Aorta (tissue), 5 donors: Measurements from ENCODE around the gene PKNOX1. TPM values are rescaled to one million over a fixed set of nuclear protein-coding genes. Genes with fewer than 3 reads are reported as not detected.

ENCODE experiments used
- ATAC-seq: fragments of 200-7000 bp; cut with Tn5 transposase; one replicate; pipeline ENCODE4 v1.9.1; 2022; ENCODE audit warnings: moderate library complexity; ENCODE audit not compliant: low FRiP score
- DNase-seq, 2 donors: peaks; one replicate each; pipeline ENCODE4 v3.0.0-alpha.2; 2020
- H3K27ac ChIP-seq, 2 donors: one replicate each; pipeline ENCODE4 v1.5.1; 2013; ENCODE audit warnings: low read length in 2 of 2, mild to moderate bottlenecking in 2 of 2, moderate library complexity in 2 of 2, control low read depth in 1 of 2, inconsistent platforms in 1 of 2, low read depth in 1 of 2
- H3K27me3 ChIP-seq, 2 donors: one replicate each; pipeline ENCODE4 v1.6.1; 2013; ENCODE audit warnings: control low read depth in 1 of 2, low read length in 1 of 2, mild to moderate bottlenecking in 1 of 2, moderate library complexity in 1 of 2; ENCODE audit not compliant: insufficient read depth in 2 of 2, control insufficient read depth in 1 of 2
- H3K36me3 ChIP-seq, 2 donors: one replicate each; pipeline ENCODE4 v1.6.1; 2013; ENCODE audit warnings: control low read depth in 1 of 2, low read length in 1 of 2, mild to moderate bottlenecking in 1 of 2; ENCODE audit not compliant: insufficient read depth in 2 of 2, control insufficient read depth in 1 of 2
- H3K4me1 ChIP-seq, 2 donors: one replicate each; pipeline ENCODE4 v1.6.1; 2013; ENCODE audit warnings: low read length in 2 of 2, control low read depth in 1 of 2, mild to moderate bottlenecking in 1 of 2, moderate library complexity in 1 of 2; ENCODE audit not compliant: insufficient read depth in 2 of 2, control insufficient read depth in 1 of 2
- H3K4me3 ChIP-seq, 2 donors: one replicate each; pipeline ENCODE4 v1.5.1; 2013; ENCODE audit warnings: low read length in 2 of 2, control low read depth in 1 of 2, mild to moderate bottlenecking in 1 of 2
- H3K9me3 ChIP-seq: one replicate; pipeline ENCODE4 v1.6.1; 2013; ENCODE audit warnings: mild to moderate bottlenecking, low read length; ENCODE audit not compliant: control insufficient read depth
- WGBS, 2 donors: extraction: QIAGEN DNeasy Blood & Tissue Kit; methylation state at CpG; one replicate each; pipeline ENCODE4 v1.1.7; 2013; 5-methylcytosine and 5-hydroxymethylcytosine counted together
- intact Hi-C, 2 donors: fragments of 100-400 bp; cut with DNase I; formaldehyde crosslinking; loops; one replicate each; pipeline versions ENCODE4 v1.14.2 to v1.15.0; 2022
- polyA plus RNA-seq, 2 donors: library from polyadenylated mRNA; stranded (reverse); fragments of 200-250 nt; gene quantifications; one replicate each; pipeline ENCODE4 v1.2.3, GENCODE V29; 2013
- total RNA-seq, 2 donors: library from RNA; stranded (reverse); fragmentation: NEBNext Ultra II Directional; extraction: Animal tissue kit (Norgen Biotek cat#: 25700); gene quantifications; one replicate each; pipeline ENCODE4 v1.2.1, GENCODE V29; 2021
- donor health status: healthy with polysubstance abuse.
- donor health status: Bipolar disorder and iron deficiency.
- donor health status: DM: no; HTN: no; CAD: no.
- donor health status: DM: no; HTN: no; CAD: no.
- donor health status: DM: yes; HTN: yes; CAD: no.

Gene PKNOX1
- total and polyA plus RNA-seq, 4 donors: 3.8 to 22.7 (median 12.3) TPM

DNA sequence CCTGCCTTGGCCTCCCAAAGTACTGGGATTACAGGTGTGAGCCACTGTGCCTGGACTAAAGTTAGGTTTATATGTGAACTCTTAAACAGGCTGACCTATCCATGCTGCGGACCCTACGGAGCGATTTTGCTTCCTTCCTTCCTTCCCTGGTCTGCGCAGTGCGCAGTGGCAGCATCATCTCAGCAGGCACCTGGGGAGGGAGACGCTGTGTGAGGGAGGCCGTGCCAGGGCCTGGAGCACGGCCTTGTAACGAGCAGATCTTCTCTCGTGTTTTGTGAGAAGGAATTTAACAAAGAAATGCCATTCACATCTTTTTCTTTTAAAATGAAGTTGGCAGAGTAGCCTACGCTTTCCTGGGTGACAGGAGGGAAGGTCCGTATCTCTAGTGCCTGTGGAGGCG is 45.8 kb downstream of the PKNOX1 start:
- peaks cover 0 to 6% of the 10 kb centered on the region in 2 donors for H3K36me3 ChIP-seq
- H3K27me3 ChIP-seq: no peaks in the 10 kb centered on the region
- intact Hi-C loops: no loop called here
- no peak overlapping the region for H3K4me3 ChIP-seq
- ATAC-seq (no peak), DNase-seq (no peak)
- no peaks in the 10 kb centered on the region for H3K4me1 ChIP-seq
- H3K9me3 ChIP-seq: no peaks in the 10 kb centered on the region
- H3K27ac ChIP-seq: no peak overlapping the region
- WGBS, 2 donors: 94 to 95% methylated on average over 13 of the region's 13 CpGs

DNA sequence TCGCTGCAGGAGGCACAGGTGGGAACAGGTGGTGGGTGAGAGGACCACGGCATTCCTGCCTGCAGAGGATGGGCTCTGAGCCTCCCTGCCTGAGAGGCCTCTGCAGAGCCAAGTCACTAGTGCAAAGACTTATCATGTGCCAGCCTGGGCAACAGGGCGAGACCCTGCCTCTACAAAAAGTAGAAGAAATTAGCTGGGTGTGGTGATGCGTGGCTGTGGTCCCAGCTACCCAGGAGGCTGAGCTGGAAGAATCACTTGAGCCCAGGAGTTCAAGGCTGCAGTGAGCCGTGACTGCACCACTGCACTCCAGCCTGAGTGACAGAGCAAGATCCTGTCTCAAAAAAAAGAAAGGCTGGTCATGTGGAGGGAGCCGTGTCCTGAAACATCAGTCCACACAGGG is 46.4 kb downstream of the PKNOX1 start:
- intact Hi-C loops: no loop called here
- WGBS, 2 donors: 92 to 93% methylated on average over 6 of the region's 6 CpGs
- H3K9me3 ChIP-seq: no peaks in the 10 kb centered on the region
- no peak overlapping the region for H3K4me3 ChIP-seq
- H3K36me3 ChIP-seq: peaks cover 0 to 6% of the 10 kb centered on the region in 2 donors
- no peaks in the 10 kb centered on the region for H3K4me1 ChIP-seq
- DNase-seq (no peak), ATAC-seq (no peak)
- H3K27ac ChIP-seq: no peak overlapping the region
- H3K27me3 ChIP-seq: no peaks in the 10 kb centered on the region

DNA sequence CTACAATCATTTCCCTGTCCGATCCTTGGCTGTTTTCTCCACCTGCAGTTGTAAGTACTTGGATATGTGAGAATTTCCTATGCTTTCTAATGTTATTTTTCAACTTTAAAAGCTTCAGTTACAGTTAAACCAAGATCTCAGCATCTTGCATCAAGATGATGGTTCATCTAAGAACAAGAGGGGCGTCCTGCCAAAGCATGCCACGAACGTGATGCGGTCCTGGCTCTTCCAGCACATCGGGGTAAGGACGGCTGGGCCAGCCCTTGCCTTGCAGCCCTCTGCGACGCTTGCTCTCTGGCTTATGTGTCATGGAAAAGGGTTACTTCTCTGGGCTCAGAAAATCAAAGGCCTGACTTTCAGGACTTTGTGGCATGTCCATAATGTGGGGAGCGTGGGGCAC is 46.8 kb downstream of the PKNOX1 start:
- Histone ChIP-seq H3K27ac (no peak overlapping the region), H3K9me3 (no peaks in the 10 kb centered on the region), H3K4me1 (no peaks in the 10 kb centered on the region), H3K4me3 (no peak overlapping the region), H3K27me3 (no peaks in the 10 kb centered on the region), H3K36me3 (peaks cover 0 to 6% of the 10 kb centered on the region in 2 donors)
- ATAC-seq (no peak), DNase-seq (no peak)
- intact Hi-C loops: no loop called here
- WGBS, 2 donors: 86 to 87% methylated on average over 10 of the region's 10 CpGs

DNA sequence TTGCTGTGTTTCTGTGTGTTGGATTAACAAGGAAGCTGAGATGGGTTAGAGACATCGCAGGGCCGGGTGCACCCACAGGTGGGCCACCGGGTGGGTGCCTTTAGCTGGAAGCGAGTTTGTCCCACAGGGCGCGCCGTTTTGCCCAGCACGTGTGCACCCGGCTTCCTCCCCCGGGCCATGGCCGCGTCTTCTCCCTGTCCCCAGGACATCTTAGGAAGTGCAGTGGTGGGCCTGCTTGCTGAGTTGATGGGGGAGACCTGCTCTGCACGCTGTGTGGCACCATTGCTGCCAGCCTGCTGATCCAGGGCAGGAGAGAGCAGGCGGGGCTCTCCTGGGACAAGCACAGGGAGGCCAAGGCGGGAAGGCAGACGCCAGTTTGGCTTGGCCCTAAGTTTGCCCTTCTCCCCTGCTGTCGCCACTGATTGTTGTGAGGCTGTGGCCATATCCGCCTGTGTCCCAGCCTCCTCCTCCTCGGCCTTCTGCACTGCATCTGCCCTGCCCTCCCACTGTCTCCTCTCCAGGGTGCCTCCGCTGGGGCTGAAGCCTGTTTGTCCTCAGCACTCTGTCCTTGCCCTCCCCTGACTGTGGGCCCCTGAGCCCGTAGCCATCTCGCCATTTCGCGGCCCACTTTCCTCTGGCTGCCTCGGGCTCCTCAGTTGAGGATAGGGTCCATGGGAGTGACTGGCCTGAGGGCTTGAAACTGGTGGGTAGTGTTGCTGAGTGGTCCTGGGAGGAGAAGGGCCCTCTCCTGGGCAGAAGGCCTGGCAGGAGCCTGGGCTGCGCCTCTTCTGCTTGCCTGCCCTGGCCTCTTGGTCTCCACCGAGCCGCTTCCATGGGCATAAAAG is 47.6 kb downstream of the PKNOX1 start:
- Histone ChIP-seq H3K27me3 (no peaks in the 10 kb centered on the region), H3K4me3 (no peak overlapping the region), H3K27ac (no peak overlapping the region), H3K4me1 (no peaks in the 10 kb centered on the region), H3K9me3 (no peaks in the 10 kb centered on the region), H3K36me3 (peaks cover 0 to 4% of the 10 kb centered on the region in 2 donors)
- WGBS, 2 donors: 94 to 97% methylated on average over 27 to 28 of the region's 28 CpGs
- no peak for DNase-seq
- peak; percentile 44 for ATAC-seq
- intact Hi-C loops: no loop called here

DNA sequence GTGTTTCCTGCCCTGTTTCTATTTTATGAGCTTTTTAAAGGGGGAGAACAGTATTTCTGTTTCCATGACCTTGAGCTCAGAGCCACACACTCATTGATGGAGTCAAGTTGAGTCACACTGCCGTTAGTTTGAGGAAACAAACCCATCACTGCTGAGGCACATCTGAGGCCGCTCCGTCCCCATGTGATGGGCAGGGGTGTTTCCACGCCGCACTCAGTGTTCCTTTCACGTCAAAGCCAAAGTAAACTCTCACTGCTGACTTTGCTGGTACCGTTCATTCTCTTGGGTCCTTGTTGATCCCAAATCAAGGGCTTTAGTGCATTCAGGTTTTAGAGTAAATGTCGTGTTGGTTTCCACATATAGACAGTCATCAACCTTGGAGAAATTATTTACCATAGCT is 48.8 kb downstream of the PKNOX1 start:
- DNase-seq (no peak), ATAC-seq (no peak)
- Histone ChIP-seq H3K4me3 (no peak overlapping the region), H3K27me3 (no peaks in the 10 kb centered on the region), H3K4me1 (no peaks in the 10 kb centered on the region), H3K9me3 (no peaks in the 10 kb centered on the region), H3K27ac (no peak overlapping the region), H3K36me3 (peaks cover 0 to 4% of the 10 kb centered on the region in 2 donors)
- WGBS, 2 donors: 82 to 83% methylated on average over 8 of the region's 8 CpGs
- intact Hi-C loops: no loop called here

DNA sequence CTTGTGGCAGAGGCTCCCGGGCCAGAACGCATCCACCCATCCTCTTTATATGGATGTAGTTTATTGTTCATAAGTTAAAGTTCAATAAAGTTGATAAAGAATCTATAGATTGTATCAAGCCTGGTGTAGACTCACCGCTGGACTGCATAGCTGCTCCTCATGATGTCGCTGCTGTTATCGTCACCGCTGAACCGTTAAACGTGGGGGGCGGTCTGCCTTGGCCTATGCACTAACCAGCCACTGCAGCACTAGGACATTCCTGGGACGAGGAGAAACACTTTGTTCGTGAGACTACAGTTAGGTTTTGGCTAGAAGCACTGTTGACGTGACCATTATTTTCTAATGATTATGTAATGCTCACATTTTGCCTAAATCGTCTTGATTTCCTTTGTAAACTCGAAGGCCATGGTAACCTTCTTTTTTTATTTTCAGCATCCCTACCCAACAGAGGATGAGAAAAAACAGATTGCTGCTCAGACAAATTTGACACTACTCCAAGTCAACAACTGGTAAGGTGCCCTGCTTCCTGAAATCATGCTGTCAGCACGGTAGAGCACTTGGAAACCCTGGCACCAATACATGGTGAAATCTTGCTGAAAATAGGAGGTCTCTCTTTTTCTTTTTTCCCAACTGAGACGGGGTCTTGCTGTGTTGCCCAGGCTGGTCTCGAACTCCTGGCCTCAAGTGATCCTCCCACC is 50.2 kb downstream of the PKNOX1 start:
- Histone ChIP-seq H3K27ac (no peak overlapping the region), H3K9me3 (no peaks in the 10 kb centered on the region), H3K4me1 (no peaks in the 10 kb centered on the region), H3K27me3 (no peaks in the 10 kb centered on the region), H3K36me3 (peaks cover 0 to 7% of the 10 kb centered on the region in 2 donors), H3K4me3 (no peak overlapping the region)
- WGBS, 2 donors: 86 to 89% methylated on average over 17 of the region's 17 CpGs
- no peak for DNase-seq
- no peak for ATAC-seq
- intact Hi-C loops: no loop called here

DNA sequence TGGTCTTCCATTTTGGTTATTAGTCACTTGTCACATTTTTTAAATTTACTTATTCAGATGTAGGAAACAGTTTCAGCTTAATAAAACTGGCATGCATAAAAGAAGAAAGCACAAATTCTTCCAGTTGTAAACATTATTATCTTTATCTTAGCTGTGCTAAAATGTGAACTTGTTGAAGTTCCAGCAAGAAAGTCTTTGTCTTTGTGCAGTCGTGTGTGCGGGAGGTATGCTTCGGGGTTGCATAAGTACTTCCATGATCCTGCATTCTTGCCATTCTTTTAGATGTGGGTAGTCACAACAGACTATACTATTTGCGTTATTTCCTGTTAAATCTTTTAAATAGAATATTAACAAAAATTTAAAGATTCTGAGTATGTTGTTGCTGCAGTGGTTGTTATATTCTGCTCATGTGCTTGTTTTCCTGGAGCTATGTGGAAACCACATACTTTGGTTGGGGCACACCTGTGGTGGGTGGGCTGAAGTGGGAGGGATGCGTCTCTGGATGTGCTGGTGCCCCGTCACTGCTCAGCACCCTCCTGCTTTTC is 51.3 kb downstream of the PKNOX1 start:
- H3K27ac ChIP-seq: no peak overlapping the region

DNA sequence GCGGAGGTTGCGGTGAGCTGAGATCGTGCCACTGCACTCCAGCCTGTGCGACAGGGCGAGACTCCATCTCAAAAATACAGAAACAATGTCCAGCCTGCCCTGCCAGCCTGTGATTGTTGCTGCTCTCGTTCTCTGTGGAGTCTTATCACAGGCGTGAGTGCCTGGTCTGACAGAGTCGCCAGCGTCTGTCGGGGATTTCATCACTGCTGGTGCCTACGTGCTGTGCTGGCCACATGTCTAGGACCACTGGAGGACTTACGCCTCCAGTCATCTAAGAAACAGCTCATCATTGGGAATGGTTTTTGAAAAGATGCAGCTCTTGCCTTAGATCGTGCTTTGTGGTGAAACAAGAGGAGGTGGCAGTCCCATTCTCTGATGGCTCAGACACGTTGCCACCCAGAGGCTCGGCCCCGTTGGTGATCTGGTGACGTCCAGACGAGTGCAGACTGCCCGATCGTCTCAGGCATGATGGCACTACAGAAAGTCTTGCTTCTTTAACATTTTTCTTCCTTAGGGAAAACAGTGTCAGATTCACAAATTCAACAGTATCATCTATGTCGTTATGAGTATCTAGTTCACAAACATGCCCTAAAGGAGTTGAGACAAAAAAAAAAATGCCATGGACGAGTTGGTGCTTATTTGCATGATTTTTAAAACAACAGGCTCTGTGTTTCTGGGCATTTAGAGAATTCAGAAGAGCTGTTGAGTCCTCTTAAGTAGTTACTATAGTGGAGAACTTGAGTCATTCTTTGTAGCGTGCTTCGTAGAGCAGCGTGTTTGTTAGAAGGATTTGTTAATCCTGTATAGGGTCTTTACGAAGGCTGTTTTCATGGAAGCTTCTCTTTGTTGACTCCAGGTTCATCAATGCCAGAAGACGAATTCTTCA is 53.7 kb downstream of the PKNOX1 start:
- Histone ChIP-seq H3K4me1 (no peaks in the 10 kb centered on the region), H3K9me3 (no peaks in the 10 kb centered on the region), H3K27me3 (no peaks in the 10 kb centered on the region), H3K36me3 (peaks cover 0 to 3% of the 10 kb centered on the region in 2 donors), H3K27ac (no peak overlapping the region), H3K4me3 (no peak overlapping the region)
- DNase-seq (no peak), ATAC-seq (no peak)
- intact Hi-C loops: no loop called here
- WGBS, 2 donors: 87 to 90% methylated on average over 27 of the region's 27 CpGs

More for the DNA sequence above, 51.3 kb downstream of the PKNOX1 start:
- WGBS, 2 donors: 59 to 64% methylated on average over 6 of the region's 6 CpGs
- ATAC-seq: no peak
- Histone ChIP-seq H3K4me1 (no peaks in the 10 kb centered on the region), H3K27me3 (no peaks in the 10 kb centered on the region), H3K9me3 (no peaks in the 10 kb centered on the region), H3K36me3 (peaks cover 0 to 5% of the 10 kb centered on the region in 2 donors), H3K4me3 (no peak overlapping the region)
- DNase-seq: no peak
- intact Hi-C loops: no loop called here
